GM23248 (cell line): ENCODE measurements around the gene FOXL1. TPM values are rescaled to one million over a fixed set of nuclear protein-coding genes. Genes with fewer than 3 reads are reported as not detected.

Experiments used
- DNase-seq: peaks from one replicate; pipeline ENCODE4 v3.0.0-alpha.2; 2015
- H2AFZ ChIP-seq: fragments of 200-600 bp; sonication (generic); 2 replicates; pipeline ENCODE4 v1.6.1; 2016; ENCODE audit warnings: antibody characterized with exemption
- H3F3A ChIP-seq: fragments of 200-600 bp; sonication (generic); 2 replicates; pipeline ENCODE4 v1.6.1; 2016; ENCODE audit warnings: mild to moderate bottlenecking, antibody characterized with exemption, mixed run types; ENCODE audit not compliant: insufficient read depth
- H3K27ac ChIP-seq: fragments of 200-600 bp; sonication (generic); 2 replicates; pipeline ENCODE4 v1.5.1; 2016; ENCODE audit warnings: mild to moderate bottlenecking
- H3K27me3 ChIP-seq: fragments of 200-600 bp; sonication (generic); replicated peaks from 2 replicates; pipeline ENCODE4 v1.6.1; 2016; ENCODE audit warnings: mild to moderate bottlenecking; ENCODE audit not compliant: insufficient read depth
- H3K36me3 ChIP-seq: fragments of 200-600 bp; sonication (generic); 2 replicates; pipeline ENCODE4 v1.6.1; 2016; ENCODE audit warnings: low read depth, mild to moderate bottlenecking
- H3K4me1 ChIP-seq: fragments of 200-600 bp; sonication (generic); 2 replicates; pipeline ENCODE4 v1.6.1; 2016; ENCODE audit warnings: mild to moderate bottlenecking; ENCODE audit not compliant: insufficient read depth
- H3K4me2 ChIP-seq: fragments of 200-600 bp; sonication (generic); one replicate; pipeline ENCODE4 v1.6.1; 2016; ENCODE audit warnings: mild to moderate bottlenecking; ENCODE audit not compliant: unreplicated experiment
- H3K4me3 ChIP-seq: fragments of 200-600 bp; sonication (generic); 2 replicates; pipeline ENCODE4 v1.5.1; 2016; ENCODE audit warnings: mild to moderate bottlenecking
- H3K79me2 ChIP-seq: fragments of 200-600 bp; sonication (generic); 2 replicates; pipeline ENCODE4 v1.6.1; 2016; ENCODE audit warnings: mild to moderate bottlenecking; ENCODE audit not compliant: insufficient read depth
- H3K9ac ChIP-seq: fragments of 200-600 bp; sonication (generic); 2 replicates; pipeline ENCODE4 v1.6.1; 2016; ENCODE audit warnings: mild to moderate bottlenecking
- H3K9me2 ChIP-seq: fragments of 200-600 bp; sonication (generic); 2 replicates; pipeline ENCODE4 v1.6.1; 2016; ENCODE audit warnings: mixed run types, mild to moderate bottlenecking, moderate library complexity; ENCODE audit not compliant: insufficient read depth
- H3K9me3 ChIP-seq: fragments of 200-600 bp; sonication (generic); one replicate; pipeline ENCODE4 v1.6.1; 2017; ENCODE audit warnings: low read depth
- H4K20me1 ChIP-seq: fragments of 200-600 bp; sonication (generic); 2 replicates; pipeline ENCODE4 v1.6.0; 2016; ENCODE audit not compliant: insufficient read depth
- EZH2 ChIP-seq: fragments of 200-600 bp; sonication (generic); IDR thresholded peaks from 2 replicates; pipeline ENCODE4 v1.6.1; 2018; ENCODE audit warnings: antibody characterized with exemption, mild to moderate bottlenecking; ENCODE audit not compliant: insufficient read depth, poor library complexity, severe bottlenecking
- EZH2phosphoT487 ChIP-seq: fragments of 200-600 bp; sonication (generic); IDR thresholded peaks from 2 replicates; pipeline ENCODE4 v1.6.1; 2018; ENCODE audit warnings: antibody characterized with exemption, moderate library complexity, mild to moderate bottlenecking, low read depth; ENCODE audit not compliant: insufficient read depth
- WGBS, 2 experiments: methylation state at CpG; one replicate each; pipeline ENCODE4 v1.1.6; 2015 to 2017; ENCODE audit warnings: low lambda C conversion rate in 2 of 2, low coverage in 1 of 2; ENCODE audit errors: missing lambda C conversion rate in 2 of 2; 5-methylcytosine and 5-hydroxymethylcytosine counted together
- in situ Hi-C: fragments of 300-500 bp; cut with MboI; formaldehyde crosslinking; loops from 2 replicates; pipeline ENCODE4 v1.15.0; 2020
- polyA plus RNA-seq: library from polyadenylated mRNA; unstranded; fragments of >200 nt; fragmentation: Nextera tagmentation; extraction: Ambion mirVana; gene quantifications from 2 replicates; pipeline ENCODE4 v1.2.1, GENCODE V29; 2016
- total RNA-seq: library from RNA; depleted of rRNA; stranded (reverse); fragments of >200 nt; shearing (Covaris generic); gene quantifications from 2 replicates; pipeline ENCODE4 v1.2.3, GENCODE V29; 2014

The FOXL1 gene
- total and polyA plus RNA-seq, 2 experiments from 2014 or later, result 4.9 to 14.5 TPM

DNA sequence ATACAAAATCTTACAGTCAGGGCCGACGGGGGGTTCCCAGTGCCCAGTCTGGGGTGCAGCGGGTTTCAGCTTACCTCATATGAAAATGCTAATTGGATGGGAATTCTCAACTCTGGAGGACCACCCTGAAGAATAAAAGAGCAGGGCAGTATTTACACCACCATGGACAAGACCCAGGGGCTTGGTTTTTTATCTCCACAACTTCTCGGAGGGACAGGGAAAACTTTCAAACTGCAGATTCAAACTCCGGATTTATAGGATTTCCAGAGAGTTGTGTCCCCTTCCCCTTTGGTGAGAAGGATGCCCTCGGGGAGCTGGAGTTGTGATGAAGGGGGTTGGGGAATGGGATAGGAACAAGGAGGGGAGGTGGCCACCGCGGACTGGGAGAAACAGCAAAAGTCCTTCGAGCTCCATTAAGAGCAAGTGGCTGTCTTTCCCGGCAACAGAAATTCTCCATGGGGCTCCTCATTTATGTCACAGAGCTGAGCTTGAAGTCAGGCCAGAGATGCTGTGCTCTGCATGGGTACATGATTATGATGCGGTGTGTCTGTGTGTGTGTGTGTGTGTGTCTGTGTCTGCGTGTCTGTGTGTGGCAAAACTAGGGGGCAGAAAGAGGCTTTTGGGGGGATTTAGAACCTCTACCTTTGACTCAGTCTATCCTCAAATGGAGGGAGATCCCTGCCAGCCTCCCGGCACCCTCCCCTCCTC, 15.7 kb downstream of the FOXL1 start:
- Histone ChIP-seq H3K4me1 (peaks cover 34% of the 10 kb centered on the region), H3K9me2 (no peaks in the 10 kb centered on the region), H3K27ac (no peak overlapping the region), H3K4me3 (no peak overlapping the region), H3F3A (peaks cover 33% of the 10 kb centered on the region), H3K4me2 (no peak overlapping the region), H3K27me3 (no peaks in the 10 kb centered on the region), H3K9me3 (no peaks in the 10 kb centered on the region), H3K79me2 (no peaks in the 10 kb centered on the region), H3K36me3 (no peaks in the 10 kb centered on the region), H4K20me1 (no peaks in the 10 kb centered on the region), H2AFZ (no peak overlapping the region), H3K9ac (no peak overlapping the region)
- 54 to 55% methylated on average over 13 of the region's 13 CpGs for WGBS, 2 experiments
- DNase-seq, result no peak
- no peak for TF ChIP-seq EZH2
- TF ChIP-seq EZH2phosphoT487, result no peak
- in situ Hi-C loops, result no loop called here

DNA sequence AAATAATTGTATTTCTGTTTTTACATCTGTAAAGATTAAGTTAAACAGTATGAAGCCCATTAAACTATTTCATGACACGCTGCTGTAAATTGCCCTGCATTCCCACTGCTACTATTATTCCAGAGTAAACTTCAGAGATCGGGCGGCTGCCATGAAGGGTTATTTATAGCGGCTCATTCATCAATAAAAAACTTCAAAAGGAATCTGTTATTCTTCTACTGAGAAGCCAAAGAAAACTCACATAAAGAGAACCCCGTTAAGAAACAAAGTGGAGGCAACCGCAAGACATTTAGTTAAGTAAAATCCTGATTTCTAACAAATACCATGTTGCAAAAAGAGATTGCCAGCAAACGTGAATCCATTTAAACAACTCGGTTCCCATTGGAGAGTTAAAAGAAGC, 16.4 kb downstream of the FOXL1 start:
- 33 to 35% methylated on average over 8 of the region's 8 CpGs for WGBS, 2 experiments
- in situ Hi-C loops, result no loop called here

GRCh38 chr16:86595983-86596605, 17.7 kb downstream of the FOXL1 start:
- no peaks in the 10 kb centered on the region for H3K9me2 ChIP-seq
- H3K4me1 ChIP-seq, result peaks cover 17% of the 10 kb centered on the region
- no peak overlapping the region for H3K4me3 ChIP-seq
- H4K20me1 ChIP-seq, result no peaks in the 10 kb centered on the region
- H3K9me3 ChIP-seq, result no peaks in the 10 kb centered on the region
- no peaks in the 10 kb centered on the region for H3K79me2 ChIP-seq
- TF ChIP-seq EZH2 (no peak), EZH2phosphoT487 (no peak)
- H2AFZ ChIP-seq, result no peak overlapping the region
- no peak overlapping the region for H3K9ac ChIP-seq
- H3K4me2 ChIP-seq, result no peak overlapping the region
- no peaks in the 10 kb centered on the region for H3K27me3 ChIP-seq
- peaks cover 14% of the 10 kb centered on the region for H3F3A ChIP-seq
- no peaks in the 10 kb centered on the region for H3K36me3 ChIP-seq
- no peak overlapping the region for H3K27ac ChIP-seq
- 69 to 70% methylated on average over 10 of the region's 10 CpGs for WGBS, 2 experiments
- in situ Hi-C loops, result no loop called here
- peak; percentile 49 for DNase-seq

More for the DNA sequence above, 16.4 kb downstream of the FOXL1 start:
- H3F3A ChIP-seq, result peaks cover 27% of the 10 kb centered on the region
- peaks cover 31% of the 10 kb centered on the region for H3K4me1 ChIP-seq
- no peaks in the 10 kb centered on the region for H4K20me1 ChIP-seq
- H3K9me2 ChIP-seq, result no peaks in the 10 kb centered on the region
- no peaks in the 10 kb centered on the region for H3K27me3 ChIP-seq
- H2AFZ ChIP-seq, result no peak overlapping the region
- H3K9ac ChIP-seq, result no peak overlapping the region
- H3K27ac ChIP-seq, result no peak overlapping the region
- no peak for DNase-seq
- no peak overlapping the region for H3K4me3 ChIP-seq
- TF ChIP-seq EZH2phosphoT487, result no peak
- TF ChIP-seq EZH2, result no peak
- no peaks in the 10 kb centered on the region for H3K79me2 ChIP-seq
- no peaks in the 10 kb centered on the region for H3K9me3 ChIP-seq
- H3K4me2 ChIP-seq, result no peak overlapping the region
- no peaks in the 10 kb centered on the region for H3K36me3 ChIP-seq

GRCh38 chr16:86597126-86597879, 19.0 kb downstream of the FOXL1 start:
- no peak overlapping the region for H3K4me3 ChIP-seq
- H3K4me2 ChIP-seq, result no peak overlapping the region
- H3K36me3 ChIP-seq, result no peaks in the 10 kb centered on the region
- no peak overlapping the region for H3K9ac ChIP-seq
- no peaks in the 10 kb centered on the region for H3K27me3 ChIP-seq
- no peak for DNase-seq
- 77 to 79% methylated on average over 18 of the region's 18 CpGs for WGBS, 2 experiments
- no peak for TF ChIP-seq EZH2
- no peak for TF ChIP-seq EZH2phosphoT487
- no peaks in the 10 kb centered on the region for H3K9me3 ChIP-seq
- H3K4me1 ChIP-seq, result peaks cover 16% of the 10 kb centered on the region
- in situ Hi-C loops, result no loop called here
- H4K20me1 ChIP-seq, result no peaks in the 10 kb centered on the region
- H2AFZ ChIP-seq, result no peak overlapping the region
- no peak overlapping the region for H3K27ac ChIP-seq
- peaks cover 9% of the 10 kb centered on the region for H3F3A ChIP-seq
- H3K9me2 ChIP-seq, result no peaks in the 10 kb centered on the region
- H3K79me2 ChIP-seq, result no peaks in the 10 kb centered on the region
